HepG2 (cell line): ENCODE data around the gene XRCC1. TPM values are rescaled to one million over a fixed set of nuclear protein-coding genes. Genes with fewer than 3 reads are reported as not detected.

ENCODE experiments used
- ATAC-seq: fragments of 200-7000 bp; cut with Tn5 transposase; 3 replicates; pipeline ENCODE4 v1.9.1; 2020; ENCODE audit warnings: mild to moderate bottlenecking, moderate library complexity
- Bru-seq: library from RNA; stranded (reverse); fragments of 400-500 nt; gene quantifications from one replicate; lab custom pipeline; 2021; lab: Mats Ljungman, UMichigan
- BruChase-seq, 2 experiments: library from RNA; stranded (reverse); fragments of 400-500 nt; gene quantifications; one replicate each; lab custom pipeline; 2021; lab: Mats Ljungman, UMichigan
- BruUV-seq: library from RNA; stranded (reverse); fragments of 400-500 nt; replicated peaks from 2 replicates; lab custom pipeline; 2021; lab: Mats Ljungman, UMichigan
- CTCF ChIA-PET: fragments of 300-600 bp; formaldehyde crosslinking; extraction: SDS; loops from one replicate; lab custom pipeline; 2021; ENCODE audit warnings: low total read pairs, inconsistent platforms, low intra/inter-chr PET ratio; lab: Yijun Ruan, JAX
- POLR2A ChIA-PET: fragments of 350-600 bp; sonication (Branson Sonifier 250); formaldehyde crosslinking; loops from one replicate; lab custom pipeline; 2020; ENCODE audit warnings: antibody characterized with exemption, inconsistent platforms; lab: Yijun Ruan, JAX
- DNase-seq: peaks from one replicate; pipeline ENCODE4 v3.0.0-alpha.2; 2015; ENCODE audit warnings: low spot score
- FAIRE-seq: peaks from 3 replicates; lab custom pipeline; 2011; peaks lifted over from hg19 to GRCh38; lab: Jason Lieb, UNC
- H2AFZ ChIP-seq: one replicate; pipeline ENCODE4 v1.6.1; 2011; ENCODE audit warnings: low read length, inconsistent platforms
- H3K27ac ChIP-seq: fragments of 300-600 bp; 3 replicates; pipeline ENCODE4 v1.8.0; 2011; ENCODE audit warnings: mixed run types, mild to moderate bottlenecking, mixed read lengths, low read length, inconsistent platforms; ENCODE audit not compliant: insufficient read depth; ENCODE audit errors: extremely low read length
- H3K27me3 ChIP-seq, 2 experiments: fragments of 200-600 bp in 1 of 2; 2 replicates in 1 of 2; 3 replicates in 1 of 2; pipeline versions ENCODE4 v1.6.0 to v1.8.0; 2011; ENCODE audit warnings: low read length in 2 of 2, mild to moderate bottlenecking in 2 of 2, moderate library complexity in 2 of 2, inconsistent platforms in 1 of 2; ENCODE audit not compliant: insufficient read depth in 2 of 2, control insufficient read depth in 1 of 2
- H3K36me3 ChIP-seq, 2 experiments: fragments of 200-600 bp in 1 of 2; replicated peaks in 1 of 2; 2 replicates in 1 of 2; 3 replicates in 1 of 2; pipeline versions ENCODE4 v1.5.1 to v1.8.0; 2011; ENCODE audit warnings: low read length in 2 of 2, inconsistent platforms in 1 of 2; ENCODE audit not compliant: insufficient read depth in 2 of 2, control insufficient read depth in 1 of 2
- H3K4me1 ChIP-seq: 2 replicates; pipeline ENCODE4 v1.5.1; 2012; ENCODE audit warnings: low read length, inconsistent platforms; ENCODE audit not compliant: insufficient read depth
- H3K4me2 ChIP-seq: 2 replicates; pipeline ENCODE4 v1.6.0; 2011; ENCODE audit warnings: low read depth, low read length, inconsistent platforms
- H3K4me3 ChIP-seq, 3 experiments: fragments of 200-600 bp in 1 of 3; sonication (generic), shearing (Covaris generic) in 1 of 3; replicated peaks in 1 of 3; 2 replicates each; pipeline ENCODE4 v1.5.1; 2011 to 2016; ENCODE audit warnings: low read length in 3 of 3, inconsistent platforms in 2 of 3, low read depth in 2 of 3, mild to moderate bottlenecking in 2 of 3, control low read depth in 1 of 3, mixed read lengths in 1 of 3; ENCODE audit not compliant: insufficient read depth in 1 of 3
- H3K79me2 ChIP-seq: one replicate; pipeline ENCODE4 v1.6.1; 2011; ENCODE audit warnings: low read length, inconsistent platforms; ENCODE audit not compliant: insufficient read depth
- H3K9ac ChIP-seq: 2 replicates; pipeline ENCODE4 v1.6.0; 2011; ENCODE audit warnings: mild to moderate bottlenecking, low read depth, low read length, inconsistent platforms; ENCODE audit not compliant: insufficient read depth
- H3K9me3 ChIP-seq: 2 replicates; pipeline ENCODE4 v1.5.1; 2012; ENCODE audit warnings: mild to moderate bottlenecking, low read length
- H4K20me1 ChIP-seq: 2 replicates; pipeline ENCODE4 v1.6.0; 2011; ENCODE audit warnings: inconsistent platforms, mild to moderate bottlenecking, low read length, moderate library complexity; ENCODE audit not compliant: insufficient read depth
- ATF1 ChIP-seq: IDR thresholded peaks from 2 replicates; pipeline ENCODE4 v1.6.1; 2016; ENCODE audit warnings: mild to moderate bottlenecking, control low read depth
- DNMT3B ChIP-seq: conservative IDR thresholded peaks from 2 replicates; pipeline ENCODE4 v1.6.1; 2016; ENCODE audit warnings: missing biosample characterization, control low read depth
- FOXO4 ChIP-seq: sonication (generic); formaldehyde crosslinking; conservative IDR thresholded peaks from 2 replicates; pipeline ENCODE4 v1.8.1; 2023; ENCODE audit warnings: missing genetic modification reagents
- HINFP ChIP-seq: sonication (generic); formaldehyde crosslinking; IDR thresholded peaks from 2 replicates; pipeline ENCODE4 v1.4.0; 2020; ENCODE audit warnings: low read depth, mild to moderate bottlenecking, missing genetic modification reagents
- MEIS2 ChIP-seq: sonication (generic); formaldehyde crosslinking; IDR thresholded peaks from 2 replicates; pipeline ENCODE4 v1.9.0; 2021; ENCODE audit warnings: mild to moderate bottlenecking, missing genetic modification reagents
- MYNN ChIP-seq: sonication (generic); formaldehyde crosslinking; IDR thresholded peaks from 2 replicates; pipeline ENCODE4 v1.4.0; 2020; ENCODE audit warnings: mild to moderate bottlenecking, low read depth, missing genetic modification reagents
- RARA ChIP-seq: IDR thresholded peaks from 2 replicates; pipeline ENCODE4 v1.6.1; 2016; ENCODE audit warnings: missing genetic modification reagents, missing compliant biosample characterization
- SMARCC2 ChIP-seq: fragments of 450-650 bp; IDR thresholded peaks from 2 replicates; pipeline ENCODE4 v1.6.1; 2017; ENCODE audit warnings: antibody characterized with exemption, mild to moderate bottlenecking
- ZBTB3 ChIP-seq: sonication (generic); formaldehyde crosslinking; IDR thresholded peaks from 2 replicates; pipeline ENCODE4 v1.4.0; 2020; ENCODE audit warnings: low read depth, mild to moderate bottlenecking, moderate library complexity, missing genetic modification reagents, borderline replicate concordance
- ZNF136 ChIP-seq: sonication (generic); formaldehyde crosslinking; IDR thresholded peaks from 2 replicates; pipeline ENCODE4 v1.8.1; 2022; ENCODE audit warnings: low read depth, mild to moderate bottlenecking, moderate library complexity, missing genetic modification reagents
- ZNF343 ChIP-seq: sonication (generic); formaldehyde crosslinking; IDR thresholded peaks from 2 replicates; pipeline ENCODE4 v1.4.0; 2020; ENCODE audit warnings: mild to moderate bottlenecking, missing genetic modification reagents
- ZNF414 ChIP-seq: sonication (generic); formaldehyde crosslinking; IDR thresholded peaks from 2 replicates; pipeline ENCODE4 v1.5.0; 2020; ENCODE audit warnings: missing genetic modification reagents
- ZNF660 ChIP-seq: sonication (generic); formaldehyde crosslinking; IDR thresholded peaks from 2 replicates; pipeline ENCODE4 v1.5.1; 2020; ENCODE audit warnings: mild to moderate bottlenecking, low read depth, missing genetic modification reagents, borderline replicate concordance
- ZSCAN29 ChIP-seq: sonication (generic); formaldehyde crosslinking; conservative IDR thresholded peaks from 2 replicates; pipeline ENCODE4 v1.4.0; 2020; ENCODE audit warnings: mild to moderate bottlenecking, missing genetic modification reagents
- WGBS: methylation state at CpG from one replicate; pipeline ENCODE4 v1.1.6; 2017; ENCODE audit warnings: low lambda C conversion rate; 5-methylcytosine and 5-hydroxymethylcytosine counted together
- in situ Hi-C: cut with HindIII; loops from 2 replicates; pipeline ENCODE4 v1.10.0; 2017; ENCODE audit warnings: low pct_unique_long_range_greater_than_20kb; ENCODE audit not compliant: extremely low pct_ligation_motif_present
- intact Hi-C: fragments of 100-400 bp; cut with micrococcal nuclease; formaldehyde crosslinking; loops from one replicate; pipeline ENCODE4 v1.10.0; 2022; ENCODE audit not compliant: unreplicated experiment
- long read RNA-seq, 2 experiments: library from RNA in 1 of 2; library from polyadenylated mRNA in 1 of 2; stranded (forward) in 1 of 2; unstranded in 1 of 2; transcript quantifications; one replicate each; pipeline ENCODE4 v2.0.0, GENCODE V29; 2019 to 2022
- polyA minus RNA-seq, 3 experiments: library from RNA; depleted of rRNA, polyadenylated mRNA; stranded (reverse); fragments of >200 nt; gene quantifications; 2 replicates each; pipeline ENCODE4 v1.2.3, GENCODE V29; 2011; ENCODE audit warnings: low replicate concordance in 1 of 3
- polyA plus RNA-seq, 8 experiments: library from polyadenylated mRNA; depleted of rRNA in 3 of 8; stranded (reverse) in 7 of 8; unstranded in 1 of 8; fragments of >200 nt; fragmentation: Illumina TruSeq in 4 of 8; extraction: Trizol in 4 of 8; gene quantifications; 2 replicates each; pipeline versions ENCODE4 v1.2.1 to v1.2.3, GENCODE V29; 2011 to 2016; ENCODE audit warnings: low read depth in 4 of 8, missing spikeins in 1 of 8, mixed read lengths in 1 of 8; ENCODE audit not compliant: insufficient read depth in 1 of 8
- total RNA-seq, 5 experiments: library from RNA; depleted of rRNA; stranded (reverse); fragments of >200 nt; fragmentation: Illumina TruSeq; extraction: Trizol; gene quantifications; 2 replicates each; pipeline ENCODE4 v1.2.3, GENCODE V29; 2016; ENCODE audit warnings: low read depth in 1 of 5

XRCC1 gene
- total RNA-seq (2016; rRNA removed; fragmentation: Illumina TruSeq; extraction: Trizol): 21.8 and 26.3 TPM in 2 replicates
- total RNA-seq (2016; cell fraction: cytosol; rRNA removed; fragmentation: Illumina TruSeq; extraction: Trizol; ENCODE audit: low read depth): 6.7 and 8.5 TPM in 2 replicates
- total RNA-seq (2016; cell fraction: insoluble cytoplasmic fraction; rRNA removed; fragmentation: Illumina TruSeq; extraction: Trizol): 20.1 and 27.3 TPM in 2 replicates
- 10.4 and 12.8 TPM in 2 replicates for total RNA-seq (2016; cell fraction: membrane; rRNA removed; fragmentation: Illumina TruSeq; extraction: Trizol)
- 15.2 and 17.3 TPM in 2 replicates for total RNA-seq (2016; cell fraction: nucleus; rRNA removed; fragmentation: Illumina TruSeq; extraction: Trizol)
- polyA plus RNA-seq (2011; rRNA removed): 24.7 and 28.7 TPM in 2 replicates
- 21.1 and 30.4 TPM in 2 replicates for polyA plus RNA-seq (2011; cell fraction: cytosol; rRNA removed)
- polyA plus RNA-seq (2011; cell fraction: nucleus; rRNA removed): 17.0 and 19.0 TPM in 2 replicates
- 22.3 and 28.4 TPM in 2 replicates for polyA plus RNA-seq (2012)
- 7.4 and 7.7 TPM in 2 replicates for polyA plus RNA-seq (2016; cell fraction: cytosol; fragmentation: Illumina TruSeq; extraction: Trizol; ENCODE audit: low read depth)
- 25.4 and 33.4 TPM in 2 replicates for polyA plus RNA-seq (2016; cell fraction: insoluble cytoplasmic fraction; fragmentation: Illumina TruSeq; extraction: Trizol; ENCODE audit: low read depth)
- polyA plus RNA-seq (2016; cell fraction: membrane; fragmentation: Illumina TruSeq; extraction: Trizol; ENCODE audit: low read depth): 10.3 and 12.0 TPM in 2 replicates
- polyA plus RNA-seq (2016; cell fraction: nucleus; fragmentation: Illumina TruSeq; extraction: Trizol; ENCODE audit: insufficient read depth, low read depth): 29.4 and 29.9 TPM in 2 replicates
- 30.5 and 32.9 TPM in 2 replicates for polyA minus RNA-seq (2011; rRNA and poly(A)+ RNA removed; ENCODE audit: low replicate concordance)
- polyA minus RNA-seq (2011; cell fraction: cytosol; rRNA and poly(A)+ RNA removed): 16.2 and 18.3 TPM in 2 replicates
- polyA minus RNA-seq (2011; cell fraction: nucleus; rRNA and poly(A)+ RNA removed): 12.6 and 14.9 TPM in 2 replicates
- percentile 58 among the genes with signal in this experiment for Bru-seq, nascent RNA
- percentile 61 among the genes with signal in this experiment for BruChase-seq, experiment 1, labeled RNA remaining after a 6-hour chase
- BruChase-seq, experiment 2, labeled RNA remaining after a 2-hour chase: percentile 63 among the genes with signal in this experiment
- long read RNA-seq, experiment 1, transcript XRCC1-201 (17 exons, 2,802 nt): major isoform, 27 of 36 reads
- long read RNA-seq, experiment 1, partial matches to known transcripts: 6 of 36 reads
- long read RNA-seq, experiment 1, other reads (novel, unspliced or antisense): 3 of 36 reads
- long read RNA-seq, experiment 2, transcript XRCC1-201 (17 exons, 2,802 nt): major isoform, 10 of 32 reads
- long read RNA-seq, experiment 2, partial matches to known transcripts: 19 of 32 reads
- long read RNA-seq, experiment 2, other reads (novel, unspliced or antisense): 3 of 32 reads

- POLR2A ChIA-PET: interaction anchor here (1.4 to 1.8 kb wide), 2 partner anchors 20 to 21 kb away, joined by 3 to 6 read pairs; partner anchors contain the start of genes IRGQ and ZNF576
- no peaks in the 10 kb centered on the region for H4K20me1 ChIP-seq
- H2AFZ ChIP-seq: peak within 1 kb of the TSS; percentile 31
- FAIRE-seq (peak; percentile 98), DNase-seq (peak; percentile 96), ATAC-seq (peak; percentile 97)
- CTCF ChIA-PET: no interaction called here
- intact Hi-C loops (loop anchor here (1.0 kb wide), 1 partner anchor 21 kb away; the partner anchor contains the start of genes IRGQ and ZNF576), in situ Hi-C loops (no loop called here)
- under 1% methylated on average over 23 of the region's 51 CpGs for WGBS
- peak within 1 kb of the TSS; percentile 88 for H3K9ac ChIP-seq
- peak within 1 kb of the TSS; percentile 93 for H3K4me2 ChIP-seq
- H3K4me1 ChIP-seq: peaks cover 19% of the 10 kb centered on the region; the same call in 1 of the 2 replicates
- peaks cover 0 to 1% of the 10 kb centered on the region in 2 experiments; a peak in 1 of 5 replicates for H3K36me3 ChIP-seq
- peaks cover 8% of the 10 kb centered on the region for H3K79me2 ChIP-seq
- peak within 1 kb of the TSS; percentile 87 to 92 (median 89) for H3K4me3 ChIP-seq
- peak within 1 kb of the TSS; percentile 72 for H3K27ac ChIP-seq
- no peaks in the 10 kb centered on the region; a peak in 1 of 5 replicates for H3K27me3 ChIP-seq
- no peaks in the 10 kb centered on the region for H3K9me3 ChIP-seq
- no TSS peak for BruUV-seq
- TF ChIP-seq ATF1 (CRISPR knock-in tag) (peak; percentile 86), RARA (CRISPR knock-in tag) (no peak), MEIS2 (CRISPR knock-in tag) (no peak), HINFP (CRISPR knock-in tag) (no peak), FOXO4 (CRISPR knock-in tag) (no peak), MYNN (CRISPR knock-in tag) (no peak), ZNF136 (no peak), DNMT3B (CRISPR knock-in tag) (no peak), ZNF414 (CRISPR knock-in tag) (no peak), ZBTB3 (CRISPR knock-in tag) (no peak), ZNF343 (CRISPR knock-in tag) (no peak), SMARCC2 (no peak), ZSCAN29 (CRISPR knock-in tag) (no peak), ZNF660 (no peak)
Measured at GRCh38 chr19:43575156-43575950, at the start of gene XRCC1, which contains the start of gene PINLYP. Gene XRCC1 (minus strand): TSS chr19:43575527. CDS start chr19:43575458, 69 bp downstream. Gene PINLYP (plus strand): TSS chr19:43575801. CDS start chr19:43577192, 1,391 bp downstream.
